B cell (primary cell): Measurements from ENCODE around the gene JAKMIP2. TPM values are rescaled to one million over a fixed set of nuclear protein-coding genes. Genes with fewer than 3 reads are reported as not detected.

ENCODE experiments used
- ATAC-seq: fragments of 200-7000 bp; cut with Tn5 transposase; one replicate; pipeline ENCODE4 v1.10.0; 2021; ENCODE audit warnings: low read depth, mild to moderate bottlenecking, moderate number of reproducible peaks, moderate library complexity
- CTCF ChIA-PET: fragments of 350-600 bp; sonication (Branson Sonifier 250); formaldehyde crosslinking; loops from one replicate; lab custom pipeline; 2021; ENCODE audit warnings: antibody characterized with exemption, inconsistent platforms; lab: Charles Lee
- POLR2A ChIA-PET: fragments of 350-600 bp; sonication (Branson Sonifier 250); formaldehyde crosslinking; loops from one replicate; lab custom pipeline; 2021; ENCODE audit warnings: antibody characterized with exemption; lab: Charles Lee
- DNase-seq: peaks from one replicate; pipeline ENCODE4 v3.0.0; 2013
- H2AFZ ChIP-seq: 2 replicates; pipeline ENCODE4 v1.6.1; 2012; ENCODE audit warnings: mild to moderate bottlenecking, low read depth, low read length; ENCODE audit not compliant: insufficient read depth, poor library complexity, severe bottlenecking
- H3K27ac ChIP-seq, 2 donors: 1 replicate in 1 of 2; 2 replicates in 1 of 2; pipeline ENCODE4 v1.5.1; 2012 to 2013; ENCODE audit warnings: low read length in 2 of 2, mild to moderate bottlenecking in 2 of 2, moderate library complexity in 1 of 2
- H3K27me3 ChIP-seq, 4 experiments: fragments of 200-600 bp in 1 of 4; sonication (generic) in 1 of 4; replicated peaks in 1 of 4; 1 replicate in 2 of 4; 2 replicates in 2 of 4; pipeline versions ENCODE4 v1.6.1 to v1.7.0; 2013 to 2016; ENCODE audit warnings: low read length in 3 of 4, mild to moderate bottlenecking in 2 of 4, mixed read lengths in 1 of 4, moderate library complexity in 1 of 4; ENCODE audit not compliant: insufficient read depth in 4 of 4, control insufficient read depth in 3 of 4; ENCODE audit errors: control extremely low read depth in 1 of 4
- H3K36me3 ChIP-seq, 2 experiments: replicated peaks in 1 of 2; 1 replicate in 1 of 2; 2 replicates in 1 of 2; pipeline versions ENCODE4 v1.6.1 to v1.7.1; 2013; ENCODE audit warnings: low read length in 1 of 2; ENCODE audit not compliant: insufficient read depth in 2 of 2, control insufficient read depth in 1 of 2; ENCODE audit errors: control extremely low read depth in 1 of 2, extremely low read depth in 1 of 2
- H3K4me1 ChIP-seq, 2 donors: fragments of 200-600 bp in 1 of 2; sonication (generic) in 1 of 2; 1 replicate in 1 of 2; 2 replicates in 1 of 2; pipeline versions ENCODE4 v1.5.1 to v1.6.1; 2013 to 2017; ENCODE audit warnings: low read length in 2 of 2; ENCODE audit not compliant: control insufficient read depth in 2 of 2, insufficient read depth in 2 of 2
- H3K4me2 ChIP-seq: replicated peaks from 2 replicates; pipeline ENCODE3; 2012; ENCODE audit warnings: mild to moderate bottlenecking, low read depth, low read length; ENCODE audit not compliant: poor library complexity, severe bottlenecking
- H3K4me3 ChIP-seq, 5 experiments: fragments of 200-600 bp in 1 of 5; sonication (generic) in 1 of 5; 1 replicate in 3 of 5; 2 replicates in 2 of 5; pipeline versions ENCODE4 v1.5.1 to v1.7.0; 2011 to 2016; ENCODE audit warnings: low read length in 4 of 5, mild to moderate bottlenecking in 4 of 5, low read depth in 2 of 5, control low read depth in 1 of 5, moderate library complexity in 1 of 5; ENCODE audit not compliant: insufficient read depth in 1 of 5; ENCODE audit errors: control extremely low read depth in 1 of 5, extremely low read depth in 1 of 5
- H3K79me2 ChIP-seq: fragments of 200-600 bp; sonication (generic); one replicate; pipeline ENCODE4 v1.6.0; 2016; ENCODE audit warnings: low read length; ENCODE audit not compliant: control insufficient read depth, insufficient read depth
- H3K9ac ChIP-seq: fragments of 200-600 bp; sonication (generic); 2 replicates; pipeline ENCODE4 v1.6.1; 2017; ENCODE audit warnings: mild to moderate bottlenecking, low read length, moderate library complexity
- H3K9me3 ChIP-seq, 3 donors: one replicate each; pipeline versions ENCODE4 v1.6.1 to v1.7.1; 2013; ENCODE audit warnings: low read length in 2 of 3; ENCODE audit not compliant: control insufficient read depth in 2 of 3, insufficient read depth in 1 of 3; ENCODE audit errors: control extremely low read depth in 1 of 3
- H4K20me1 ChIP-seq: 2 replicates; pipeline ENCODE4 v1.6.0; 2012; ENCODE audit warnings: mild to moderate bottlenecking, low read length; ENCODE audit not compliant: insufficient read depth, control insufficient read depth, poor library complexity, severe bottlenecking
- H3K27ac Mint-ChIP-seq: one replicate; pipeline ENCODE4 v1.8.0; 2021; ENCODE audit warnings: mixed read lengths
- H3K27me3 Mint-ChIP-seq: one replicate; pipeline ENCODE4 v1.8.0; 2021; ENCODE audit warnings: mixed read lengths
- H3K4me1 Mint-ChIP-seq: one replicate; pipeline ENCODE4 v1.8.0; 2021; ENCODE audit warnings: mixed read lengths
- H3K4me3 Mint-ChIP-seq: one replicate; pipeline ENCODE4 v1.8.0; 2021; ENCODE audit warnings: mixed read lengths
- H3K9me3 Mint-ChIP-seq: one replicate; pipeline ENCODE4 v1.8.0; 2022; ENCODE audit warnings: mixed read lengths; ENCODE audit not compliant: insufficient read depth
- CTCF ChIP-seq: fragments of 200-600 bp; IDR thresholded peaks from one replicate; pipeline ENCODE4 v1.8.0; 2022; ENCODE audit warnings: antibody characterized with exemption, mild to moderate bottlenecking
- EZH2 ChIP-seq: IDR thresholded peaks from 2 replicates; pipeline ENCODE4 v1.6.1; 2012; ENCODE audit warnings: borderline replicate concordance, low read depth, mild to moderate bottlenecking, moderate library complexity, low read length; ENCODE audit not compliant: insufficient read depth, poor library complexity, severe bottlenecking
- WGBS: methylation state at CpG from one replicate; pipeline ENCODE4 v1.1.5; 2013; ENCODE audit warnings: missing lambda C conversion rate; ENCODE audit not compliant: insufficient coverage; 5-methylcytosine and 5-hydroxymethylcytosine counted together
- intact Hi-C: fragments of 100-400 bp; cut with micrococcal nuclease; formaldehyde crosslinking; loops from one replicate; pipeline ENCODE4 v1.10.0; 2022
- polyA plus RNA-seq: library from polyadenylated mRNA; depleted of rRNA; stranded (reverse); fragments of >200 nt; gene quantifications from 2 replicates; pipeline ENCODE4 v1.2.3, GENCODE V29; 2012
- total RNA-seq, 2 donors: library from RNA; stranded (reverse); fragments of 120-200 nt in 1 of 2; gene quantifications; 1 replicate in 1 of 2; 2 replicates in 1 of 2; pipeline versions ENCODE4 v1.2.3 to v1.2.4, GENCODE V29; 2013 to 2022

JAKMIP2 gene
- total and polyA plus RNA-seq, 2 donors (not counting 1 experiment from before 2014, with no cell fraction given) = 0.24 to 4.1 TPM

GRCh38 chr5:147701468-147701867 is 81.1 kb downstream of the JAKMIP2 start:
- no peaks in the 10 kb centered on the region for H3K79me2 ChIP-seq
- CTCF ChIA-PET = no interaction called here

GRCh38 chr5:147699496-147700088 is 82.9 kb downstream of the JAKMIP2 start:
- peaks cover 4% of the 10 kb centered on the region for H3K4me1 Mint-ChIP-seq
- Histone ChIP-seq H3K4me3 (no peak overlapping the region), H3K9me3 (peaks cover 0 to 9% (median 6%) of the 10 kb centered on the region in 3 donors), H4K20me1 (no peaks in the 10 kb centered on the region), H3K4me2 (no peak overlapping the region), H3K27ac (no peak overlapping the region), H3K27me3 (no peaks in the 10 kb centered on the region), H3K9ac (no peak overlapping the region), H3K79me2 (no peaks in the 10 kb centered on the region), H3K4me1 (no peaks in the 10 kb centered on the region), H3K36me3 (no peaks in the 10 kb centered on the region), H2AFZ (no peak overlapping the region)
- intact Hi-C loops = no loop called here
- no peak for ATAC-seq
- peaks cover 10% of the 10 kb centered on the region for H3K9me3 Mint-ChIP-seq
- H3K27me3 Mint-ChIP-seq = no peaks in the 10 kb centered on the region
- ChIA-PET POLR2A (no interaction called here), CTCF (no interaction called here)
- no peak overlapping the region for H3K4me3 Mint-ChIP-seq
- no peak overlapping the region for H3K27ac Mint-ChIP-seq
- WGBS = 70% methylated on average over 2 of the region's 3 CpGs
- no peak for DNase-seq
- TF ChIP-seq EZH2 = no peak
- no peak for TF ChIP-seq CTCF

More at GRCh38 chr5:147701468-147701867, 81.1 kb downstream of the JAKMIP2 start:
- peaks cover 5% of the 10 kb centered on the region for H3K4me1 Mint-ChIP-seq
- POLR2A ChIA-PET = no interaction called here
- no peak overlapping the region for H3K4me3 Mint-ChIP-seq
- TF ChIP-seq CTCF (no peak), EZH2 (no peak)
- no peaks in the 10 kb centered on the region for H4K20me1 ChIP-seq
- peaks cover 0 to 9% (median 6%) of the 10 kb centered on the region in 3 donors for H3K9me3 ChIP-seq
- no peak overlapping the region for H3K27ac Mint-ChIP-seq
- H3K9me3 Mint-ChIP-seq = peaks cover 10% of the 10 kb centered on the region
- DNase-seq = no peak
- no peak for ATAC-seq
- H3K36me3 ChIP-seq = no peaks in the 10 kb centered on the region
- H2AFZ ChIP-seq = no peak overlapping the region
- H3K27ac ChIP-seq = no peak overlapping the region
- H3K27me3 ChIP-seq = no peaks in the 10 kb centered on the region
- intact Hi-C loops = no loop called here
- no peaks in the 10 kb centered on the region for H3K4me1 ChIP-seq
- H3K27me3 Mint-ChIP-seq = no peaks in the 10 kb centered on the region
- H3K9ac ChIP-seq = no peak overlapping the region
- no peak overlapping the region for H3K4me2 ChIP-seq
- H3K4me3 ChIP-seq = no peak overlapping the region
